Karpas-422 (cell line): ENCODE results near the gene PPP2R1A. TPM values are rescaled to one million over a fixed set of nuclear protein-coding genes. Genes with fewer than 3 reads are reported as not detected.

Experiments
- DNase-seq: peaks from one replicate; pipeline ENCODE4 v3.0.0-alpha.2; 2015
- H2AFZ ChIP-seq: fragments of 200-600 bp; sonication (generic); 2 replicates; pipeline ENCODE4 v1.6.1; 2014; ENCODE audit warnings: antibody characterized with exemption, low read length, mixed read lengths
- H3K27ac ChIP-seq: fragments of 200-600 bp; sonication (generic); 2 replicates; pipeline ENCODE4 v1.5.1; 2014; ENCODE audit warnings: mild to moderate bottlenecking, low read length, moderate library complexity
- H3K27me3 ChIP-seq: fragments of 200-600 bp; sonication (generic); 2 replicates; pipeline ENCODE4 v1.6.1; 2014; ENCODE audit warnings: low read length, mixed read lengths
- H3K36me3 ChIP-seq: fragments of 200-600 bp; sonication (generic); 2 replicates; pipeline ENCODE4 v1.6.1; 2014; ENCODE audit warnings: low read length, mixed read lengths; ENCODE audit not compliant: insufficient read depth
- H3K4me1 ChIP-seq: fragments of 200-600 bp; sonication (generic); 2 replicates; pipeline ENCODE4 v1.6.1; 2014; ENCODE audit warnings: mild to moderate bottlenecking, low read length, mixed read lengths
- H3K4me2 ChIP-seq: fragments of 200-600 bp; sonication (generic); 2 replicates; pipeline ENCODE4 v1.6.1; 2014; ENCODE audit warnings: low read length, low read depth, mild to moderate bottlenecking; ENCODE audit not compliant: poor library complexity, severe bottlenecking
- H3K4me3 ChIP-seq: fragments of 200-600 bp; sonication (generic); 2 replicates; pipeline ENCODE4 v1.5.1; 2014; ENCODE audit warnings: mild to moderate bottlenecking, antibody characterized with exemption, low read length, mixed read lengths
- H3K79me2 ChIP-seq: fragments of 200-600 bp; sonication (generic); 2 replicates; pipeline ENCODE4 v1.6.1; 2014; ENCODE audit warnings: mild to moderate bottlenecking, low read length, mixed read lengths
- H3K9ac ChIP-seq: fragments of 200-600 bp; sonication (generic); 2 replicates; pipeline ENCODE4 v1.6.0; 2014; ENCODE audit warnings: low read length
- H3K9me2 ChIP-seq: fragments of 200-600 bp; sonication (generic), shearing (Covaris generic); replicated peaks from 2 replicates; pipeline ENCODE4 v1.6.0; 2014; ENCODE audit warnings: mild to moderate bottlenecking, low read length, moderate library complexity; ENCODE audit not compliant: insufficient read depth
- H3K9me3 ChIP-seq: fragments of 300-700, 200-600 bp; sonication (generic); 2 replicates; pipeline ENCODE4 v1.6.1; 2014; ENCODE audit warnings: low read length, mixed read lengths
- H4K20me1 ChIP-seq: fragments of 200-600 bp; sonication (generic); 2 replicates; pipeline ENCODE4 v1.6.1; 2014; ENCODE audit warnings: mild to moderate bottlenecking, antibody characterized with exemption, low read length, low read depth; ENCODE audit not compliant: insufficient read depth
- total RNA-seq: library from RNA; depleted of rRNA; stranded (reverse); fragments of >200 nt; shearing (Covaris generic); gene quantifications from 2 replicates; pipeline ENCODE4 v1.2.3, GENCODE V29; 2014; ENCODE audit warnings: low replicate concordance

The PPP2R1A gene
- total RNA-seq, 1 experiment from 2014 or later, result 169 TPM

DNA sequence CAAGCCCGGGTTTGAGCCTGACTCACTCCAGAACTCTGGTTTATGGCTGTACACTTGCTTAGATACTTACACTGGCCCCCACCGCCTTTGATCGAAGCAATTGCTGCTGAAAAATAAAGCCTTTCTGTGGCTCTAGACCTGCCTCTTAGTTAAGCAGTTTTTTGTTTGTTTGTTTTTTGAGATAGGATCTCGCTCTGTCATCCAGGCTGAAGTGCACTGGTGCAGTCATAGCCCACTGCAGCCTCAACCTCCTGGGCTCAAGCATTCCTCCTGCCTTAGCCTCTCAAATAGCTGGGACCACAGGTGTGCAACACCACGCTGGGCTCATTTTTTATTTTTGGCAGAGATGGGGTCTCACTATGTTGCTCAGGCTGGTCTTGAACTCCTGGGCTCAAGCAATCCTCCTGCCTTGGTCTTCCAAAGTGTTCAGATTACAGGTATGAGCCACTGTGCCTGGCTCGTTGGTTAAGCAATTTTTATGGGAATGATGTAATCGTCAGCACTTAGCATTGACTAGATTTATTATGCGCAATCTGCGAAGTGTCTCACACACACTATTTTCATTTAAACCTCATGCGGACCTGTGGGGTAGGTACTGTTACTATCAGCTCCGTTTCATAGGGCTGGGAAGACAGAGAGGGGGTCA, 22.2 kb downstream of the PPP2R1A start:
- Histone ChIP-seq H3K79me2 (peaks cover 37% of the 10 kb centered on the region), H4K20me1 (peaks cover 20% of the 10 kb centered on the region), H2AFZ (no peak overlapping the region), H3K4me2 (no peak overlapping the region), H3K9me3 (no peaks in the 10 kb centered on the region), H3K9ac (no peak overlapping the region), H3K4me1 (no peaks in the 10 kb centered on the region), H3K36me3 (peaks cover 79% of the 10 kb centered on the region), H3K9me2 (no peaks in the 10 kb centered on the region), H3K27me3 (no peaks in the 10 kb centered on the region), H3K27ac (no peak overlapping the region), H3K4me3 (no peak overlapping the region)
- DNase-seq, result no peak

DNA sequence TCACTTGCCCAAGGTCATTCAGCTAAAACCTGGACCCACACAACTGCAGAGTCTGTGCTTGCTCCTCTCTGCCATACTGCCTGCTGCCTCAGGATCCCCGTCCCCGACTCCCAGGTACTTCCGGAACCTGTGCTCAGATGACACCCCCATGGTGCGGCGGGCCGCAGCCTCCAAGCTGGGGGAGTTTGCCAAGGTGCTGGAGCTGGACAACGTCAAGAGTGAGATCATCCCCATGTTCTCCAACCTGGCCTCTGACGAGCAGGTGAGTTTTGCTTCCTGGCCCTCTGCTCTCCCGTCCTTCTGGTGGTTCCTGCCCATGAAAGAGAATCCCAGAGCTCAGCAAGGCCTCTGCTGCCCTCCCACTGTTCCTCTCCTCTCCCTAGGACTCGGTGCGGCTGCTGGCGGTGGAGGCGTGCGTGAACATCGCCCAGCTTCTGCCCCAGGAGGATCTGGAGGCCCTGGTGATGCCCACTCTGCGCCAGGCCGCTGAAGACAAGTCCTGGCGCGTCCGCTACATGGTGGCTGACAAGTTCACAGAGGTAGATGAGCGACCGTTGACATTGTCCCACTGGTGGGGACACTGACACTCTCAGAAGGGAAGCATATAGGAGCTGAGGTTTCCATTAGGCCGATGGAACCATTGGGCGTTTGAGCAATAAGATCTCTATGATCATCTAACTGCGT, 22.9 kb downstream of the PPP2R1A start:
- Histone ChIP-seq H3K27ac (no peak overlapping the region), H3K36me3 (peaks cover 79% of the 10 kb centered on the region), H3K4me2 (no peak overlapping the region), H3K9me2 (no peaks in the 10 kb centered on the region), H3K27me3 (no peaks in the 10 kb centered on the region), H3K9me3 (no peaks in the 10 kb centered on the region), H3K9ac (no peak overlapping the region), H2AFZ (no peak overlapping the region), H3K4me3 (no peak overlapping the region), H3K79me2 (peaks cover 30% of the 10 kb centered on the region), H3K4me1 (no peaks in the 10 kb centered on the region), H4K20me1 (peaks cover 16% of the 10 kb centered on the region; the same call in 1 of the 2 replicates)
- no peak for DNase-seq

DNA sequence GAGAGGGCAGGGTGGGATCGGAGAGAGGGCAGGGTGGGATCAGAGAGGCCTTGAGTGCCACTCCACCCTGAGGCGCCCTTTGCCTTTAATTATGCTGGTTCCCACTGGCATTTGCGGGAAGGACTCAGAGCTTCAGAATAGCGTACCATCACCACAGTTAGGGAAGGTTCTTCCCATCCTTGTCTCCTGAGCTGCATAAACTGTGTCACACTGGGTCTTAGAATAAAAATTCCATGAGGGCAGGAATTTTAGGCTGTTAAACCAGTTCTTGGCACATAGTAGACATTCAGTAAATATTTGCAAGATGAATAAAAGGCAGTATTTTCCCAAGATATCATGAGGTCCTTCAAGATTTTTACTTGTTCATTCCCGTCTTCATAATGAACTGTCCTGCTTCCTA, 24.4 kb downstream of the PPP2R1A start:
- Histone ChIP-seq H3K4me2 (no peak overlapping the region), H3K9me2 (no peaks in the 10 kb centered on the region), H2AFZ (no peak overlapping the region), H3K36me3 (peaks cover 83% of the 10 kb centered on the region), H3K9me3 (no peaks in the 10 kb centered on the region), H4K20me1 (peaks cover 17% of the 10 kb centered on the region; the same call in 1 of the 2 replicates), H3K9ac (no peak overlapping the region), H3K79me2 (peaks cover 22% of the 10 kb centered on the region), H3K4me1 (no peaks in the 10 kb centered on the region), H3K4me3 (no peak overlapping the region), H3K27me3 (no peaks in the 10 kb centered on the region), H3K27ac (no peak overlapping the region)
- no peak for DNase-seq

DNA sequence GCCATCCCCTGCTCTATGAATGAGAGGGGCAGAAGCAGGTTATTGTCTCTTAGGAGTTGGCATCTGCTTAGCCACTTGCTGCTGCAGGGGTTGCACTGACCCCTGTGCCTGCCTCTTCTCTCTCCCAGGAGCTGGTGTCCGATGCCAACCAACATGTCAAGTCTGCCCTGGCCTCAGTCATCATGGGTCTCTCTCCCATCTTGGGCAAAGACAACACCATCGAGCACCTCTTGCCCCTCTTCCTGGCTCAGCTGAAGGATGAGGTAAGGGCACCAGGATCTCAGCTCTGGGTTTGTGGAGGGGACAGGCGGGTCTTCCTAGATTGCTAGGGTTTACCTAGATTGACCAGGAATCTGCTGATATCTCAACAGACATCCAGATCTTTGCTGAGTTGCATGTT, 26.5 kb downstream of the PPP2R1A start:
- H2AFZ ChIP-seq, result no peak overlapping the region
- peaks cover 87% of the 10 kb centered on the region for H3K36me3 ChIP-seq
- no peak overlapping the region for H3K27ac ChIP-seq
- H4K20me1 ChIP-seq, result peaks cover 19% of the 10 kb centered on the region; the same call in 1 of the 2 replicates
- H3K79me2 ChIP-seq, result peaks cover 8% of the 10 kb centered on the region
- H3K4me1 ChIP-seq, result no peaks in the 10 kb centered on the region
- H3K9ac ChIP-seq, result no peak overlapping the region
- H3K4me3 ChIP-seq, result no peak overlapping the region
- H3K9me2 ChIP-seq, result no peaks in the 10 kb centered on the region
- H3K27me3 ChIP-seq, result no peaks in the 10 kb centered on the region
- H3K9me3 ChIP-seq, result no peaks in the 10 kb centered on the region
- DNase-seq, result no peak
- no peak overlapping the region for H3K4me2 ChIP-seq

DNA sequence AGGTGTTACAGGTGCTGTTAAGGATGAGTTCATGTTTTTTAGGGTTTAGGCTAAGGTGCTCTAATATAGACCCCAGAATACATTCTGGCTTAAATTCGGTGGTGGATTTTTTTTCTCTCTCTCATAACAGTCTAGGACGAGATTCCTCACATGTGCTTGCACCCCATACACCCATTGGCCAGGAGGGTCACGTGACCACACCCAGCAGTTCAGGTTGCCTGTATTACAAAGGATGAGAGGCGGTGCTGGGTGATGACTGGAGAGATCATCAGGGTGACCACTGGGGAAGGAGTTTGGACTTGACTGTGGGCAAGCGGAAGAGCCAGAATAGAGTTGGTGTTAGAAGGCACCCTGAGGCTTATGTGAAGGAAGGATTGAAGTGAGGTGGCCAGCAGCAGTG, 27.7 kb downstream of the PPP2R1A start:
- no peak overlapping the region for H2AFZ ChIP-seq
- H3K9me3 ChIP-seq, result no peaks in the 10 kb centered on the region
- H3K79me2 ChIP-seq, result peaks cover 5% of the 10 kb centered on the region; the same call in 1 of the 2 replicates
- peaks cover 16% of the 10 kb centered on the region; the same call in 1 of the 2 replicates for H4K20me1 ChIP-seq
- peaks cover 2% of the 10 kb centered on the region; the same call in 1 of the 2 replicates for H3K4me1 ChIP-seq
- peaks cover 87% of the 10 kb centered on the region for H3K36me3 ChIP-seq
- no peak overlapping the region for H3K4me3 ChIP-seq
- no peaks in the 10 kb centered on the region for H3K27me3 ChIP-seq
- no peak for DNase-seq
- H3K9me2 ChIP-seq, result no peaks in the 10 kb centered on the region
- no peak overlapping the region for H3K27ac ChIP-seq
- H3K4me2 ChIP-seq, result no peak overlapping the region
- H3K9ac ChIP-seq, result no peak overlapping the region

DNA sequence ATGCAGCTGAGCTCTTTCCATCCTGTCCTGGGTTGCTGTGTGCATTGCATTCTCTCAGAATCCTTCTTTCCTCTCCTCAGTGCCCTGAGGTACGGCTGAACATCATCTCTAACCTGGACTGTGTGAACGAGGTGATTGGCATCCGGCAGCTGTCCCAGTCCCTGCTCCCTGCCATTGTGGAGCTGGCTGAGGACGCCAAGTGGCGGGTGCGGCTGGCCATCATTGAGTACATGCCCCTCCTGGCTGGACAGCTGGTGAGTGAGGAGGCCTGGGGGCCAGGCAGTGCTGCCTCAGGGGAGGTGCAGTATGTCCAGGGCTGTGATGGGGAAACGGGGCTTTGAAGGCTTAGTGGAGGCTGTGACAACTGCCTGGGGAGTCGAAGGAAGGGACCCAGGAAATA, 29.8 kb downstream of the PPP2R1A start:
- H3K79me2 ChIP-seq, result peaks cover 5% of the 10 kb centered on the region; the same call in 1 of the 2 replicates
- no peak overlapping the region for H2AFZ ChIP-seq
- no peaks in the 10 kb centered on the region for H3K9me3 ChIP-seq
- H3K4me1 ChIP-seq, result peaks cover 12% of the 10 kb centered on the region
- H3K4me2 ChIP-seq, result no peak overlapping the region
- H3K27me3 ChIP-seq, result no peaks in the 10 kb centered on the region
- H3K4me3 ChIP-seq, result no peak overlapping the region
- no peaks in the 10 kb centered on the region for H3K9me2 ChIP-seq
- H3K9ac ChIP-seq, result no peak overlapping the region
- DNase-seq, result no peak
- H4K20me1 ChIP-seq, result peaks cover 16% of the 10 kb centered on the region; the same call in 1 of the 2 replicates
- peaks cover 91% of the 10 kb centered on the region for H3K36me3 ChIP-seq
- H3K27ac ChIP-seq, result no peak overlapping the region

DNA sequence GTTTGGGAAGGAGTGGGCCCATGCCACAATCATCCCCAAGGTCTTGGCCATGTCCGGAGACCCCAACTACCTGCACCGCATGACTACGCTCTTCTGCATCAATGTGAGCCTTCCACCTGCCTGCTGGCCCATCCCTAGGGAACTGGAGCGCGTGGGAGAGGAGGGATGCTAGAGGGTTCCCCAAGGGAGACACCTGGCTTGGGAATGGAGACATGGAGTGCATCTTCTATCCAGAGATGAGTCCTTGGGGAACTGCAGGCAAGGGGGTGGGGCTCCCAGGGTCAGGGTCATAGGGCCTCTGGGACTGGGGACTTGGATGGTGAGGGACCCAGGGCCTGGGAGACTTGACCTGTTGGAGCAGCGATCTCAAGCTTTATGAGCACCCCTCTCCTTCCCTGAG, 31.2 kb downstream of the PPP2R1A start:
- Histone ChIP-seq H2AFZ (no peak overlapping the region), H4K20me1 (peaks cover 16% of the 10 kb centered on the region; the same call in 1 of the 2 replicates), H3K27ac (no peak overlapping the region), H3K9me2 (no peaks in the 10 kb centered on the region), H3K79me2 (no peaks in the 10 kb centered on the region; the same call in 1 of the 2 replicates), H3K27me3 (no peaks in the 10 kb centered on the region), H3K4me2 (no peak overlapping the region), H3K4me3 (no peak overlapping the region), H3K9me3 (no peaks in the 10 kb centered on the region), H3K9ac (no peak overlapping the region), H3K4me1 (peaks cover 12% of the 10 kb centered on the region), H3K36me3 (peaks cover 90% of the 10 kb centered on the region)
- DNase-seq, result no peak

DNA sequence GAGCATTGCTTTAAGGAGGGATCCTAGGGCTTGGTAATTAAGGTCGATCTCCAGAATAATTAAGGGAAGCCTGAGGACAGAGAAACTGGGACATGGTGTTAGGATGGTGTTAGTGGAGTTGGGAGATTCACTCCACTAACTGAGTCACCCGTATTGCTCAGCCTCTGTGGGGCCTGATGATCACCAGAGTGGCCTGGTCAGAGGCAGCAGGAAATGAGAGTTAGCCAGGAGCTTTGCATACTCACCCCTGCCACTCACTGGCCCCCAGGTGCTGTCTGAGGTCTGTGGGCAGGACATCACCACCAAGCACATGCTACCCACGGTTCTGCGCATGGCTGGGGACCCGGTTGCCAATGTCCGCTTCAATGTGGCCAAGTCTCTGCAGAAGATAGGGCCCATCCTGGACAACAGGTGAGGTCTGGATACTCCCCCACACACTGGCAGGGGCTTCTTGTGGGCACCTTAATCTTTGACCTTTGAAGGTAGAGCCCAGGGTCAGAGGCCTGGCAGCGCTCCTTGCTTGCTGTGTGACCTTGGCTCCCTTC, 32.1 kb downstream of the PPP2R1A start:
- no peaks in the 10 kb centered on the region for H3K27me3 ChIP-seq
- no peak overlapping the region for H2AFZ ChIP-seq
- no peak for DNase-seq
- no peaks in the 10 kb centered on the region for H3K9me3 ChIP-seq
- H3K36me3 ChIP-seq, result peaks cover 93% of the 10 kb centered on the region
- no peak overlapping the region for H3K4me3 ChIP-seq
- no peak overlapping the region for H3K4me2 ChIP-seq
- H3K27ac ChIP-seq, result no peak overlapping the region
- H4K20me1 ChIP-seq, result peaks cover 16% of the 10 kb centered on the region; the same call in 1 of the 2 replicates
- H3K4me1 ChIP-seq, result peaks cover 12% of the 10 kb centered on the region
- H3K9ac ChIP-seq, result no peak overlapping the region
- no peaks in the 10 kb centered on the region for H3K79me2 ChIP-seq
- no peaks in the 10 kb centered on the region for H3K9me2 ChIP-seq
